G401 (cell line): ENCODE measurements around the gene FREM3. TPM values are rescaled to one million over a fixed set of nuclear protein-coding genes. Genes with fewer than 3 reads are reported as not detected.
"Not testable (repeated sequence)": the region's sequence is repeated elsewhere in the genome, so short reads cannot be mapped to it uniquely, and the experiment has no call there.

Source experiments
- DNase-seq: peaks from one replicate; pipeline ENCODE4 v3.0.0-alpha.2; 2015; ENCODE audit warnings: low spot score
- in situ Hi-C: cut with HindIII; loops from 2 replicates; pipeline ENCODE4 v1.10.0; 2016; ENCODE audit warnings: low sequenced_read_pairs, mixed read lengths
- total RNA-seq: library from RNA; depleted of rRNA; stranded (reverse); fragments of >200 nt; shearing (Covaris generic); gene quantifications from 2 replicates; pipeline ENCODE4 v1.2.3, GENCODE V29; 2014; rRNA removed

The FREM3 gene
- total RNA-seq, 1 experiment from 2014 or later = not detected

- in situ Hi-C loops, DNase-seq: not testable (repeated sequence)
Observed at GRCh38 chr4:143528046-143528445, 172.4 kb downstream of the FREM3 start.

Other genes starting within 250 kb of the FREM3 start
- 58.3 and 63.1 TPM in 2 replicates for gene SMARCA5, start 187.0 kb downstream of the FREM3 start, total RNA-seq
- not detected in 2 replicates for gene GYPE, start 204.9 kb upstream of the FREM3 start, total RNA-seq